GM19372 (cell line): ENCODE results near the gene SIRPA.

Experiments used
- ATAC-seq: cut with Tn5 transposase; IDR thresholded peaks from one replicate; pipeline ENCODE4 v1.9.1; 2021; ENCODE audit warnings: mild to moderate bottlenecking, low read depth, moderate library complexity; ENCODE audit not compliant: unreplicated experiment

Gene SIRPA

DNA sequence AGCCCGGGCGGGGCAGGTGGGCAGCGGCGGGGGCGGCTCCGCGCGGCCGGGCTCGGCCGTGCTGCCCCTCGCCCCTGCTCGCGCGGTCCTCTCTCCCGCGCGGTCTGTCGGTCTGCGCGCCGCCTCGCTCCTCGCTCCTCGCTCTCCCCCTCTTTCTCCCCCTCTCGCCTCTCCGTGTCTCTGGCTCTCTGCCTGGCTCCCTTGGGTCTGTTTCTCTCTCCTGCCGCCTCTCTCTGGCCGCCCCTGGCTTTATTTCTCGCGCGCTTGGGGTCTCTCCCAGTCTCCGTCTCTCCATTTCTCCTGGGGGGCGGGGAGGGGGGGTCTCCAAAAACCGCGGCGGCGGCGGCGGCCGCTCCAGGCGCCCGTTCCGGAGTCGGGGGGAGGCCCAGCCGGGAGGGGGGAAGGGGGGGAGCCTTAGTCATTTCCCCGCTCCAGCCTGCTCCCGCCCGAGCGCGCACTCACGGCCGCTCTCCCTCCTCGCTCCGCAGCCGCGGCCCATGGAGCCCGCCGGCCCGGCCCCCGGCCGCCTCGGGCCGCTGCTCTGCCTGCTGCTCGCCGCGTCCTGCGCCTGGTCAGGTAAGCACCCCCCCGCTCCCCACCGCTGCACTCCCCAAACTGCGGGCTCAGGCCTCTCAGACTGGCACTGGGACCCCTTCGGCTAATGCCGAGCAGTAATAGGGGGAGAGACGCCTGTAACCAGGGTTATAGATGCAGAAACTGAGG, at the start of gene SIRPA:
SIRPA (plus strand) TSS at position 457 of the 723 bp plus-strand sequence; CDS start at position 498, 41 bp downstream.
- ATAC-seq, result no peak

DNA sequence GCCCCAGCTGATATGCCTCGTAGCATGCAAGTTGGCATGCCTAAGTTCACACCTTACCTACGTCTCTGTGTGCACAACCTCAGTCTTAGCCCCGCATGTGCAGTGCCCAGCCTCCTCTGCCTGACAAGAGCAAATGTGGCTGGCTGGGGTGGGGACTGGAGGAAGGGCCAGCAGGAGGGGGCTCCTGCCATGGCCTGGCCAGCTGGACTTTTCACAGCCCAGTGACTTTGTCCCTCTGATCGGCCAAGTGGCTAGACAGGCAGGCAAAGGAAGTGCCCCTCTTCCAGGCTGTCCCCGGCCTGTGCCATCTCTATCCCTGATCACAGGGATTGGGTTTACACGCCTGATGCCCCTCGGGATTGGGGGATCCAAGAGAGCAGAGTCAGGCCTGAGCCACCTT, 49.5 kb upstream of the SIRPA start:
- no peak for ATAC-seq

DNA sequence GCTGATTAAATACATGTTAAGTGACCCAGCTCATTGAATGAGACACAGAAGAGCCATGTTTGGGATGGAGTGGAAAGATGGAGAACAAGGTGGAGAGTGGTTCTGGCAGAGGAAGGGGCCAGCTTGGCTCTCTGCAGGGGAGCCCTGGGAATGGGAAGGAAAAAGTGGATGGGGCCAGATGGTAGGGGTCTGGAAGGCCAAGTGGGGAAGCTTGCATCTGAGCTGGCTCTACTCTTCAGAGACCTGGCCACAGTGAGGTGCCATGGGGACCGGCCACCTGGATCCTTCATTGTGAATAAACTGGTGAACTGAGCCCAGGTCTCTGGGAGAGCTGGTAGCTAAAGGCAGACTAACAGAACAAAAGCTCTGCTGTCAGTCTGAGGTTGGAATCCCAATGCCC, 48.9 kb upstream of the SIRPA start:
- ATAC-seq, result no peak

DNA sequence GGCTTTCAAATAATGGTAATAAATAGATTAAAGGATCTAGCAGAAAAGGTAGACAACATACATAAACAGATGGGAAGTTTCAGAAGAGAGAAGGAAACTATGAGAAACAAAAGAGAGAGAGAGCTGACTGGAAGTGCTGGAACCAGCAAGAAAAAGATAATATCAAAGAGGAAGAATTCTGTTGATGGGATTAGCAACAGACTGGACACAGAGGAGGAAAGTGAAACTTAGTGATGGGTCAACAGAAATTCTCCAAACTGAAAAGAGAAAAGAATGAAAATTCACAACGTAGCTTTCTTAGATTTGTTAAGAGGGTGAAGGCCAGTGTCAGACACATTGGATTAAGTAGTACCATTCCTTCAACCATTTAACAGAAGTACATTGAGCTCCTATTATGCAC, 48.3 kb upstream of the SIRPA start:
- no peak for ATAC-seq

DNA sequence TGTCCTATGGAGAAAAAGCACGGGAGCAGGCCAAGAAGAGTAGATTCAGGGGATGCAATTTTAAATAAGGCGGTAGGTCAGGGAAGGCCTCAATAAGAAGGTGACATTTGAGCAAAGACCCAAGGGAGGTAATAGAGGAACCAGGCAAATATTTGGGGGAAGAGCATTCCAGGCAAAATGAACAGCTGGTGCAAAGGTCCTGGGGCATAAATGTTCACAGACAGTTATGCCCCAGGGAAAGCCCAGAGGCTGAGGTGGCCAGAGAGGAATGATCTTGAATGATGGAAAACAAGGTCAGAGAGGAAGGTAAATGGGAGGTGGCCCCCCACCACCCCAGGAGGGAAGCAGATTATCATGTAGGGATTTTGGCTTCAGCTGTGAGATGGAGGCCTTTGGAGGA, 47.4 kb upstream of the SIRPA start:
- ATAC-seq, result no peak

DNA sequence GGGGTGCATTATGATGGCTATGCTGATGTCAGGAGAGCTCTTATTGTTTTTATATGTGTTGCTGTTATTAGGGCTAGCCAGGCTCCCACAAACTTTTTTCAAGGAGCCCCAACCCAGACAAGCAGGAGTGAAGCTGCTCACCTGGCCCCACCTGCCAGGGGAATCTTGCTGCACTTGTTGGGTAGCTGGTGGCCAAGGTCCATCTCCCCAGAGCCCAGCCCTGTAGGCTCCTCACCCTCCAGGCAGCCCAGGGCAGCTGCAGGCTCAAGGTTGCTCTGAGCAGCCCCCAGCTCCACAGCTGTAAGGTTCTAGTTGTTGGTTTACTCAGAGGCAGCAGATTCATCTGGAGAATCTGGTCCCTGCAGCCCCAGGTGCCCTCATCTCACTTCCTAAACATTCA, 46.8 kb upstream of the SIRPA start:
- no peak for ATAC-seq

DNA sequence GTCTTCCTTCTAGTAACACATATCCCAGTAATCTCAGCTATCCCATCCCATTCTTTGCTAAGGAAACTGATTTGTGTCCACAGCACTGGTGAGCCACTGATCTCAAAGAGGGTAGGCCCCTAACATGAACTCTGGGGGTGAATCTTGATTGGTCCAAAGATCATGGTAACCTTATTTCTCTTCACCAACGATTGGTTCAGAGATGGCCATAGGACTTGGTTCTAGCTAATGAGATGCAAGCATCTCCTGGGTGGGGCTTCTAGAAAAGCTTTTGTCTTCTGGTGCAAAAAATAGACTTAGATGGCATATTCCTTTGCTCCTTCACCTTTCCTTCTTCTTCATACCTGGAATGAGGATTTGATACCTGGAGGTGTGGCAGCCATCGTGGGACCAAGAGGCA, 43.8 kb upstream of the SIRPA start:
- no peak for ATAC-seq

DNA sequence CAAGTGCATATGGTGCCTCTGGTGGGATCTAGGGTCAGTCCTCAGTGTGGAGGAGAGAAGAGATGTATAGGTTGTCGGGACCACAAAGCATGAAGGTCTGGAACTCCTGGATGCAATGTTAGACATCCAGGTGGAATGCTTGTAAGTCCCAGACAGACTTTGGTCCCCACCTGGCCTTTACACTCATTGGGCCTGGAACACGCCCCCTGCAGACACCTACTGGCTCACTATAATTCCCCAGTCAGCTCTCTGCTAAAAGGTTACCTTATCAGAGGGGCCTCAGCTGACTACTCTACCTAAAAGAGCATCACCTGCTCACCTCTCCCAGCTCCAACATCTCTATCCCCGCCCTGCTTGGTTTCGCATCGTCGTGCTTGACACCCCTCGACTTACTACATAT, 41.7 kb upstream of the SIRPA start:
- no peak for ATAC-seq

DNA sequence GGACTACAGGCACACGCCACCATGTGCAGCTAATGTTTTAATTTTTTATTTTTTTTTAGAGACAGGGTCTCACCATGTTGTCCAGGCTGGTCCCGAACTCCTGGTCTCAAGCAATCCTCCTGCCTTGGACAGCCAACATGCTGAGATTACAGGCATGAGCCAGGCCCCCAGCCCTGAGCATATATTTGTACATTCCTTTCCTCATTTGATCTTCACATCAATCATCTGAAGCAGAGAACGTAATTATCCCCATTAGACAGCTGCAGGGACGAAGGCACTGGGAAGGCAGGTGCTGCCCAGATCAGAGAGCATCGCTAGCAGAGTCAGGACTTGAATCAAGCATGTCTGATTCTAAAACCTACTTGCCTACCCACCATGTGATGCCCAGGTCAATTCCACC, 41.0 kb upstream of the SIRPA start:
- ATAC-seq, result no peak

DNA sequence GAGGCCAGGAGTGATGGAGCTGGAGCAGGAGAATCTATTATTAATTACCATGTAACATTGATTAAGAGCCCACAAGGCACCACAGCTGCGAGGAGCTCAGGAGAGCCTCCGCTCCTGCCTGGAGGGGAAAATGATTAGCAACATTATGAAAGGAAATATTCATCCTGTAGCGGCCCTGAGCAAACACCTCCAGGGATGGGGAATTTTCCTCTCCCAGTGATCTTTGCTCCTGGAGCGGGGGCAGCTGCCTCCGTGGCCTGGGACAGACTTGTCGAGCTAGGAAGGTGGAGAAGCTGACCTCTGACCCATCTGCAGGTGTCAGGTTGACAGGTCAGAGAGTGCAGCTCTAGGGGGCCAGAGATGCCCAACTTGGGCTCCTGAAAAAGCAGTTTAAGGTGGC, 40.1 kb upstream of the SIRPA start:
- no peak for ATAC-seq

DNA sequence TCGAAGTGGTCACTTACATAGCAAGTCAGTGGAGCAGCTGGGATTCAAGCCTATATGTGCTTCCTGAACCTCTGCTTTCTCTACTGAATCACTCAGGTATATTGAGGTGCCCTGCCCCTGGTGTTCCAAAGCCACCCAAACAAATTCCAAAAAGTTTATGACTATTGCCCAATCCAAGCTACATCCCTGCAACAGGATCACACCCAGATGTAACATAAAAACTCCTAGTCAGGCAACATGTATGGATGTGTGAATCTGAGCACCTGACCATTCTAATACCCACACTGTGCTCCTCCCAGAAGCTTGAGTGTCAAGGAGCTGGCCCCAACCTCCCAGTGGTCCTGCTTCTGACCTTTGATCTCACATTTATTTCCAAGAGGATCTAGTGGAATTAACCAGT, 39.5 kb upstream of the SIRPA start:
- no peak for ATAC-seq

DNA sequence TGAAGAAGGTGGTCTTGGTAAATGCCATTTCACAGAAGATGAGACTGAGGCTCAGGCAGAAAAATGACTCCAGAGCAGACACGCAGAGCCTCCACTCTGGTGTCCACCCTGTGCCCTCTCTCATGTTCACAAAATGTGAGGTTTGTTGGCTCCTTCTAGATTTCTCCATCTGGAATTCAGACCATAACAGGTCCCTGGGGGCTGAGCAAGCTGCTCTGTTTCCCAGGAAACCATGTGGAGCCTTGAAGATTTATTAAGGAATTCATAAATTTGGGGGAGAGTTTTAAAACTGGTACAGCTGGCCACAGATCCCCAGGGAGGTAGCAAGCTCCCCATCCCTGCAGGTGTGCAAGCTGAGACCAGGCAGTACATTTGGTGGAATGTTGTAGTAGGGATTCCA, 38.8 kb upstream of the SIRPA start:
- no peak for ATAC-seq

DNA sequence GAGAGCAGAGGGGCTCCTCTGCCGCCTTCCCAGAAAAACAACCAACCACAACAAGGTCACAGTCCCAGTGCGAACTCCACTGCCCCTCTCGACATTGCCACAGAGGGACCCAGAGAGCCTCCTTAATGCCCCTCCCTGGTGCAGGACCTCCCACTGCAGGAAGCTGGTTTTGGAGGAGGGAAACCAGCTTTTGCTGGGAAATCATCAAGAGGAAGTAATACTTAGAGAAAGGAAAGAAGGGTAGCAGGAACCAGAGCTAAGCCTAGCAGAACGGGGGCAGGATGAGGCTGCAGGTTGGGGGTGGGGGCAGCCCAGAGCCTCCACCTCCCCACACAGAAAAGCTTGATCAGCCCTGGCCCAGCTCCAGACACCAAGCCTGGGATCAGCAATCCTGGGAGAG, 37.7 kb upstream of the SIRPA start:
- no peak for ATAC-seq

DNA sequence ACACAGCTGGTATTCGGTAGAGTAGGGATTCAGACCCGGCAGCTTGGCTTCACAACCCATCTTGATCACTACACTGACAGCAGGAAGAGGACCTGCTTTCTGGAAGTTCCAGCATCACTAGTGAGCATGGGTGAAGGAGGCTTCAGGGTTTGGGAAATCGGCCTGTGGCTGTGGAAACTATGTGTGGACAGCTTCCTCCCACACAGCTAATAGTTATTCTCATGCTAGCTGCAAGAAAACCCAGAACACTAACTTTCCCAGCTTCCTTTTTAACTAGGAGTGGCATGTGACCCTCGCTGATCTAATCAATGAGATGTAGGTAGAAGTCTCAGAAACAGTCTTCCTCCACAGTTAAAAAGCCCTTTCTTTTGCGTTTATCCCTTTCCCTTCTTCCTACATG, 36.3 kb upstream of the SIRPA start:
- ATAC-seq, result no peak

DNA sequence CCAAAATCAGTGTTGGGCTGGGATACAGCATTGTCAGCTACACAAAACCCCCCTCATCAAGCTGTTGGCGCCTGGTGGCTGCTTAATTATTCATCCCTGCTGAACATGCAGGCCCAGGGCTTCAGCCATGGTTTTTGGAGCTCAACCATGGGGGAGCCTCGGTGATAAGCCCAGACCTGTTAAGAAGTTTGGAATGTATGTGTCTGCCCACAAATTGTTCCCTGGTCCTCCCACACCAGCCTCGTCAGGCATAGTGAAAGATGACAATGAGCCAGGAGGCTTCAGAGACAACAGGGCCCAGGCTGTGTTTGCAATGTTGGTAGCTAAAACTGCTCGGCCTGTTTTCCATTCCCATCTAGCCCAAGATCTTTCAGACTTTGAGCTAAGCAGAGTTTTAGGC, 34.8 kb upstream of the SIRPA start:
- ATAC-seq, result no peak

DNA sequence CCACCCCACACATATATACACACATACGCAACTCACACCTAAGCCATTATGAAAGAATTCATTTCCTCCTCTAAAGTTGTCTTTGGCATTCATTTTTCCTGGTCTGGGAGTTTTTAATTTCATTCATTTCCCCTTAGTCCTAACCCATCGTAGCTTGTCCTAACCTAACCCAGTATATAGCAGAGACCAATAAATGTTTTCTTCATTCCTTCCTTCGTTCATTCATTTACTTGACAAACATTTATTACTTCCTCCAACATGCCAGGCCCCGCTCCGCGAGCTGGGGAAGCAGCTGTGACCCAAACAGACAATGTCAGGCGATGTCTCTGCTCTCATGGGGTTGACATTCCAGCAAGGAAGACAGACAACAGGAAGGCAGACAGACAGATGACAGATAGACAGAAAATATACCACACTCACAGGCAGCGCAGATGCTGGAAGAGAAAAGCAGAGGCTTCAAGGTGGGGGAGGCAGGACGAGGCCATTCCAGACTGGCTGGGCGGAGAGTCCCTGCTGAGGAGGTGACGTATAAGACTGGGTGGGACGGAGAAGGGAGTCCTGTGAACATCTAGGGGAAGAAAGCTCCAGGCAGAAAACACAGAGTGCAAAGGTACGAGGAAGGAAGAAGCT, 33.7 kb upstream of the SIRPA start:
- ATAC-seq, result no peak

DNA sequence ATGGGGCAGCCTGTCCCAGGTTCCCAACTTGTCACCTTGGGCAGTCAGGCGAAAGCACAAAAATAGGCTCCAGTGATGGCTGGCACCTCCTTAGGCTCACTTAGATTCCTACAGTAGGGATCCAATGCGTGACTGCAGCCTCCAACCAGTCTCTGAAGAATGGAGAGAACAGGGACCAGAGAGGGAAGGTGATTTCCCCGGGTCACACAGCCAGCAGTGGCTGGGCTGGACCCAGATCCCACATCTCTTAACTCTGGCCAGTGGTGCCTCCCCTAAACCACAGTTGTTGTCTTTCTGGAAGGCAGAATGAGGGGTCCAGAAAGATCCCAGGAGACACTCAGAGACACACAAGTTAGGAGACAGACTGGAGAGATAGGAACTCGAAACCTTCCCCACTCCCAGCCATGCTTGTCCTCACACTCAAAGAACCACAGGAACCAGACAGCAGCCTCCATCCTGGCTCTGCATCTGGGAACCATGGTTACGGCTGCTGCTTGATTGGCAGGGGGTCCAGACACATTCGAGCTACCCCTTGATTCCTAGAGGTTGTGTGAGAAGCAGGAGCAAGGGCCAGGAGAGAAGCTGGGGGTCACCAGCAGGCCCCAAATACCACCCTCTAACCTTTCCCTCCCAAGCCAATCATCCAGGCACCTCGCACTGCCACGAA, 33.1 kb upstream of the SIRPA start:
- no peak for ATAC-seq

DNA sequence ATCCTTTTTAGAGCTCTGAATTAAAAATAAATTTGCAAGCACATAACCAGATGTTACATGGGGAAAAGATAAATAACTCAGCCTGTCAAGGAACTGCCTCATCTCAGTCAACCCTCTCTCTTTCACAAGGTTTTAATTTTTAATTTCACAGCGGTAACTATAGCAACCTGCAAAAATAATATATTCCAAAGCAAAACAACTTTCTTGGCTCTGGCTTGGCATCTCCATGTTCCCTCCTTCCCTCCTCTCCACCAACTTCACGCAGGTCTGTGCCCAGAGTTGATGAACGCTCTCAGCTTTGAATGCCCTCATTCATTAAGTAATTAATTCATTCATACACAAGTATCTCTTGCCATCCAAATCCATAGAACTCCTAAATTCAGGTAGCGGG, 32.5 kb upstream of the SIRPA start:
- no peak for ATAC-seq

DNA sequence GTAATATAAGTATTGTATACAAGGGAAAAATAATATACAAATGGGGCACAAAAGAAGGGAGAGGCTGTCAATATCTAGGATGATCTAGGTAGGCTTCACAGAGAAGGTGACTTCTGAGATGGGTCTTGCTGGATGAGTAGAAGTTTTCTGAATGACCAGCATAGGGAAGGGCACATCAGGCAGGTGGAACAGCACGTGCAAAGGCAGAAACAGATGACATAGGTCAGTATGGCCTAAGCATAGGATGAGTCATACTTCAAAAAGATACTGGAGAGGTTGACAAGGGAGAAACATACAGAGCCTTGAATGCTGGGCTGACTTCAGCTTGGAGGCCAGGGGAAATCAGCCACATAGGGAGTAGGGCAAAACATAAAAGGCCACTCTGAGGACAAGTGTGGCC, 31.9 kb upstream of the SIRPA start:
- no peak for ATAC-seq

DNA sequence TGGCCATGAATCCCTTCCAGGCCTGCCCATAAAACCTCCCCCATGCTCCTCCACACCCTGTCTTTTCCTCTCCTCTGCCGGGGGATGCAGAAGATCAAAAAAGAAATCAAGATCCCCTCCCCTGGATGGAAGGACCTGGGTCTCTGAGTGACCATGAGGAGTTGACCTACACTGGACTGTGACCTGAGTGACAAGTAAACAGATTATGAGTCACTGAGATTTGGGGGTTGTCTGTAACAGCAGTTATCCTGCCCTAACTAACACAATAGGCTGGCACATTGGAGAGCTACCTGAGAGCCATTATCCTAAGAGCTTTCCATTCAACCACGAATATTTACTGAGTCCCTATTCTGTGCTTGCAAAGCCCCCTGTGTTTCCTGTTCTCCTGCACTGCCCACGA, 28.4 kb upstream of the SIRPA start:
- no peak for ATAC-seq

DNA sequence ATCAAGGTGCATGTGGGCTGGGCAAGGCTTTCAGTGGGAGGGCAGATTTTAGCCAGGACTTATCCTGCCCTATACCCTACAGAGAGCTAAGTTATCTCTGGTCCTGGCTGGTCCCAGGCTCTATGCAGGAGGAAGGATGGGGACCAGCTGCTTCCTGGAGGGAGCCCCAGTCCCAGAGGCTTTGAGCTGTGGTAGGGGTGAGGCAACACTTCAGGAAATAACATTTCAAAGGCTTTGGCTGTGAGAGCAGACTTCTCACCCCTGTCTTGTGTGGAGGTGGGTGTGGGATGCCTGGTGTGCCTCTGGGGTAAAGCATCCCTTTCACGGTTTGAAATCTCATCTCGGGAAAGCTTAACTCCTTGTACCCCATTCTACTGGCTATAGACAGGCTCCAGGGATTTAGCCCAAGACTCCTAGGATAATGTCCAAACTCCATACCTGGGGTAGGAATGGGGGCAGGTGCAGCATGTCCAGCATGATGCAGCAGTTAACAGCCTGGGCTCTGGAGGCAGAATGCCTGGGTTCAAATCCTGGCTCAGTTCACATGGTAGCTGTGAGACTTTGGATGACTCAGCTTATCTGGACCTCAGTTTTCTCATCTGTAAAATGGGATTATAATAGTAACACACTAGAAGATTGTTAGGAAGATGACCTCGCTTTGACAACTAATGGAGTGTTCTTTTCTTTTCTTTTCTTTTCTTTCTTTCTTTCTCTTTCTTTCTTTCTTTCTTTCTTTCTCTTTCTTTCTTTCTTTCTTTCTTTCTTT, 27.5 kb upstream of the SIRPA start:
- ATAC-seq, result no peak
